DMS 273 treated with DMSO at 0.1 percent for 48 hours (cell line): ENCODE measurements around the gene DMXL1.

ENCODE experiments used
- DNase-seq: peaks from one replicate; lab custom pipeline; 2025; lab: John Stamatoyannopoulos, UW

The DMXL1 gene

DNA sequence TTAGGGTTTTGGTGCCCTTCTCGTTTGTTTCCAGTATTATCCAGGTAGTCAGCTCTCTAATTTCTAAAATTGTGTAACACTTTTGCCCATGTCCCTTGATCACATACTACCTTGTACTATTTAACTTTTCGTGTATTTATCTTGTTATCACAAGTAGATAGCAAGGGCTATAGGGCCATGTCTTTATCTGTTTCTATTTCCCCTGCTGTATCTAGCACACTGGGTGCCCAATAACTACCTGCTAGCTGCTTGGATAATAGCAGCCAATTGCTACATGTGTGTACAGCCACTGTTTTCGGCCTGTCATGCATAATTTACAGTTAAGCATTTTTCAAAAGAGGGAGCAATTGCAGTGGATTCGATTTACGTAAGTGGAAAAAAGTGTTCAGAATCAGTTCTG is 220.2 kb downstream of the DMXL1 start:
- no peak for DNase-seq

GRCh38 chr5:119291877-119292276 is 221.0 kb downstream of the DMXL1 start:
- DNase-seq, result no peak

- DNase-seq, result no peak
Observed at GRCh38 chr5:119292701-119293515, 222.0 kb downstream of the DMXL1 start.

- no peak for DNase-seq
Observed at GRCh38 chr5:119293516-119293829, 222.6 kb downstream of the DMXL1 start.
